NCI-H748 (cell line): Measurements from ENCODE around the gene TMEM229A.
A peak's percentile ranks its signal among the peaks of the same experiment; 100 is the strongest.
"Not testable (repeated sequence)": the region's sequence is repeated elsewhere in the genome, so short reads cannot be mapped to it uniquely, and the experiment has no call there.

ENCODE experiments used
- DNase-seq: peaks from one replicate; lab custom pipeline; 2025; ENCODE audit not compliant: unreplicated experiment; lab: John Stamatoyannopoulos, UW

The TMEM229A gene

DNA sequence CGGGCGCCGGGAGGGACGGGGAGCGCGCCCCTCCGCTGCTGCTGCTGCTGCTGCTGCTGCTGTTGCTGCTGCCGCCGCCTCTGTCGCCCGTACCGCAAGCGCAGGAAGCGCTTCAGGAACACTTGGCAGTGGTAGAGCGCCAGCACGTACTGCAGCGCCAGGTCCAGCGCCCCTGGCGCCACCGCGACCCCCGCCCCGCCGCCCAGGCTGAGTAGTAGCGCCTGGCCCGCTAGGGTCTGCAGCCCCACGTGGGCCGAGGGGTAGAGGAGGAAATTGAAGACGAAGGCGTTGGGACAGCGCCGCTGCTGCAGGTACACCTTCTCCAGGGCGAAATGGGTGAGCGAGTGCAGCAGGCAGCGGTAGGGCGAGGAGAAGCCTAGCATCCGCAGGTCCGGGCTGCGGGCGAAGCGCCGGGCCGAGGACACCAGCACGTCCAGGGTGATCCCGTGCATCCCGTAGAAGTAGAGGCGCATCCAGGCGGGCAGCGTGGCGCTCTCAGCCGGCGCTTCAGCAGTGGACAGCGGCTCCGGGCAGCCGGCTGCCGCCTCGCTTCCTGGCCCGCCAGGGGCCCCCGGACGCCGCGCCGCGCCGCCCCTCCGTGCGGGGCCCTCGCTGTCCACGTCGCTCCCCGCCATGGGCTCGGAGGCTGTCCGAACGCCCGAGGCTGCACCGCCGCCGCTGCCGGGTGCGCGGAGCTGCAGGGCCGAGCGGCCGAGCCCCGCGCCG, at the start of gene TMEM229A:
Gene TMEM229A (minus strand): TSS at position 699 of the 726 bp plus-strand sequence. CDS start 64 bp downstream, at position 635.
- DNase-seq, result peak; percentile 81

DNA sequence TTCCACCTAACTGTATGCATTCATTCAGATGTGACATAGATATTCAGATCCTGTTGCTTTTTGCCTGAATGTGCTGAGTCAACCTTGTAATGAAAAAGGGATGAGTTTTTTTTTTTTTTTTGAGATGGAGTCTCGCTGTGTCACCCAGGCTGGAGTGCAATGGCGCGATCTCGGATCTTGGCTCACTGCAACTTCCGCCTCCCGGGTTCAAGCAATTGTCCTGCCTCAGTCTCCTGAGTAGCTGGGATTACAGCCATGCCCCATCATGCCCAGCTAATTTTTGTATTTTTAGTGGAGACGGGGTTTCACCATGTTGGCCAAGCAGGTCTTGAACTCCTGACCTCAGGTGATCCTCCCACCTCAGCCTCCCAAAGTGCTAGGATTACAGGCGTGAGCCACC, 49.4 kb upstream of the TMEM229A start:
- DNase-seq, result not testable (repeated sequence)

DNA sequence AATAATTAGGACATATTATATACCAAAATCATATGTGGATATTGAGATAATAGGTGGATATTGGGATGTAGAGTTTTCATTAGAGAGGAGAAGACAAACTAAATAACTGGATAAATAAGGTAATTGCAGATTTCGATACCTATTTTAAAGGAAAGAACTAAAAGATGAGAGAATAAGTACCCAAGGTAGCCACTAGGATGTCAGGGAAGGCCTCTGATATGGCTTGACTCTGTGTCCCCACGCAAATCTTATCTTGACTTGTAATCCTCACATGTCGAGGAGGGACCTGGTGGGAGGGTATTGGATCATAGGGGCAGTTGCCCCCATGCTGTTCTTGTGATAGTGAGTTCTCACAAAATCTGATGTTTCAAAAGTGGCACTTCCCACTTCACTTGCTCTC, 44.7 kb upstream of the TMEM229A start:
- DNase-seq, result no peak

DNA sequence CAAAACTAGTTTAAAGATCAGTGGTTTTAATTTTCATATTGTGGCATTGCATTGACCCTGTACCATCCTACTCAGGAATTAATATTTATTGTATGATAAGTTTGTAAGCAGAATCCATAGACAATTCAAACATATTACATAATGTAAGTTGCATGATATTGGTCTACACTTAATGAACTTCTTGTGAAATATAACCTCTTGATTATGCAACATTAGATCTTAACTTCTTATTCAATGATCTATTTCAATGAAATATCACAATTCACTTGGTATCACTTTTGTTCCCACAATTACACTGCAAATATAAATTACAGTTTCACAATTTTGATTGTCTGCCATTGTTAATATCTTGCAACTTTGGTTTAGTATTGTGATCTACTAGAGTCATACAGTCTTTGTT, 44.0 kb upstream of the TMEM229A start:
- DNase-seq, result no peak

DNA sequence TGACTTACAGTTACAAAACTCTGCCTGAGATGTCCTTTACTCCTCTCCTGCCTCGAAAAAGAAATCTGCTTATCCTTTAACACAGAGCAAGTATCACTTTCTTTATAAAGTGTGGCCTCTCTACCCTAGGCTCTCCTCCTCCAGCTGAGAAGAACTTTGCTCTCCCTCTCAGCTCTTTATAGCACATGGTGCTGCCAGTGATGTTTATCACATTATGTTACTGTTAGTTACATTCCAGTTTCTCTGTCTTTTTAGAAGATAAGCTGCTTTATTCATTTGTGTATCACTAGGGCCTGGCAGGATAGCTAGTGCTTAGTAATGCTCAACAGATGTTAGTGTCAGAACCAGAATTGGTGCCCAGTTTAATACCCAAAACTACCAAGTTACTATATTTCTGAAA, 41.1 kb upstream of the TMEM229A start:
- no peak for DNase-seq

DNA sequence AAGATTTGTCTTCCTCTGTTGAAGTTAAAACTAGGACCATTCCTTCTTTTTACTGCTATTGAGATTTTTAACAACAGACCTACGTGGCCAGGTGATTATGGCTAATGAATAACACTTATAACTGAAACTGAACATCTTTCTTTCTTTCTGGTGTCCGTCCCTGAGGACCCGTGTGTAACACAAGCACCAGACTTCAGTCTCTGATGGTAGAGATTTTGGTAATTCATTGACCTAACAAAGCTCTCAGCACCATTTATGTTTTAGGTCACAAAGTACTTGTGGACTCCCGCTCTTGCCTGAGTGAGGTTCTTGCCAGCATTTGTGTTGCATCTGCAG, 40.4 kb upstream of the TMEM229A start:
- no peak for DNase-seq

DNA sequence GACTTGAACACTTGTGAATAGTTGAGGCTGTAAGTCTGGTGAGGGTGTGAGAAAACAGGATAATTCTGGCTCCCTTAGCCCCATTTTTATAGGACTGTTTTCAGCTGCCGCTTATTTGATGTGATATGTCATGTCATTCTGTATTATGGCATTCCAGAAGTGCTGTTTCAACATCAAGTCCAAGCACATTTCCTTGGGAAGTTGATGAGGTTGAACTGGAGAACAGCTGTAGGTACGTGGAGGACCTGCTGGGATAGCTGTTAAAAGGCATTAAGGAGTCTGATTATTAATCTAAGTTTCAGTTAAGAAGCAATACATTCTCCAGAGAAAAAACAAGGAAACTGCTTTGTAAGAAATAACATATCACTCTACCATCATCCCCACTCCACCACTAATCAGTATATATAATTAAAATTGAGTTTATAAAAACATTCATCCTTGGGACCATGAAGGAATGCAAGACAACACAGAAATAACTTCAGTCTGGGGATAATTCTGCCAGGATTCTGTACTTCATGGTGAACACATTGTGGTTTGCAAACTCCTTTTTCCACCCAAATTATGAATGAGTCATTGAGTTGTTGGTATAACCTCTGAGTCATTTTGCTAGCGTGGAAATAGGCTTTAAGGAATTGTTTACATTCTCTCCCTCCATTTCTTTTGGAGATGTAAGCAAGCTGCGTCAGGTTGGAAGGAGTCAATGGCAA, 39.9 kb upstream of the TMEM229A start:
- DNase-seq, result no peak

DNA sequence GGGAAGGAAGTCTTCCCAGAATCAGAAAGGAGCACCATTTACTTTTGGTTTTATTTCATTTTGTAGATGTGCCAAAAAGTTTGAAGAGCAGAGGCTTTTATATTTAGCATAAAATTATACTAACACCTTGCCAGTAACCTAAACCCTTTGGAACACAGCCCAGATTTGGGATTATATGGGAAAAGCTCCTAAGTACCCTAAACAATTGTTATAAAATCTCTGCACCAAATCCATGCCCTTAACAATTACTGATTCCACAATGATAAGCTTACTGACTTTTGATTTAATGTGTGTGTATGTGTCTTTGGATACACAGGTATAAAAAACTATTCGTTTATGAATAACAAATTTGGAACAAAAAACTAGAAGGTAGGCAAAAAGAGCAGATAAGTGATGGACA, 39.0 kb upstream of the TMEM229A start:
- peak; percentile 6 for DNase-seq

DNA sequence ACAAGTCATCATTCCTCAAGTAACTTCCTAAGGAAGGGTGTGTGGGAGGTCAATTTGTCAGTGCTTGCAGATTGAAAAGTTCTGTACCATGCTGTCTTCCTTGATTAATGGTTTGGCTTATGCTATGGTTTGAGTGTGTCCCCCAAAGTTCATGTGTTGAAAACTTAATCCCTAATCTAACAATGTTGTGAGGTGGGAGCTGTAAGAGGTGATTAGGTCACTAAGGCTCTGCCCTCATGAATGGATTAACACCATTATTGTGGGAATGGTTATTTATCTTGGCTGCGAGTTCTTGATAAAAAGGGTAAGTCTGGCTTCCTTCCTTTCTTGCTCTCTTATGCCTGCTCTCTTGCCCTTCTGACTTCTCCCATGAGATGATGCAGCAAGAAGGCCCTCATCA, 29.3 kb upstream of the TMEM229A start:
- DNase-seq, result no peak

DNA sequence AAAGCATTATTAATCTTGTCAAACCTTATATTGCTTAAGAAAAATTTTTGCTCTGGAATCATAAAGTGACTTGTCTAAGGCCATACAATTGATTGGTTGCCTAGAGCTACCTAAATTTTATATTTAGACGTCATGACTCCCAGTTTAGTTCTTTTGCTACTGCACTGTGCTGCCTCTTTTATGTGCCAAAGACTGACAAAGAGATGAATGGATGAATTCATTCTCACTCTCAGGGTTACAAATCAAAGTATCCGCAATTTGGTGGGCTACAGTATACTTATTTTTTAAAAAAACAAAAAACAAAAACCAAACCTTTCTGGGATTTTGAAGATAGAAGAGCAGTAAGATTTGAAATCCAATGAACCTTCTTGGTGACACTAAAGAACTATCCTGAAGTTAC, 27.7 kb upstream of the TMEM229A start:
- no peak for DNase-seq

DNA sequence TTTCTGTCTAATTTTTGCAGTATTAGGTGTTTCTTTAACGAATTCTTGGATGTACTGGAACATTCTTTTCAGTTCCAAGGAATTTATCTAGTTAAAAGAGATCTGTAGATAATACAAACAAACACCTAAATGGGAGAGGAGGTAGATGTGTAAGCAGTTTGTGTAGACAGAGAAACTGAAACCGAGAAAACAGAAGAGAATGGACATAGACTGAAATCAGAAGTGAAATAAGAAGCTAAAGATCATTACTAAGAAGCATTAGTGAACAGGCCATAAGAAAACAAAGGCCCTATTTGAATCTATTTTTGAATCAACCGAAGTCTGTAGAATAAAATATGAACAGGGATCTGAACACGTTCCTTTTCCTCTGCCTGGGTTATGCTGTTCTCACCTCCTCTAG, 26.5 kb upstream of the TMEM229A start:
- no peak for DNase-seq

DNA sequence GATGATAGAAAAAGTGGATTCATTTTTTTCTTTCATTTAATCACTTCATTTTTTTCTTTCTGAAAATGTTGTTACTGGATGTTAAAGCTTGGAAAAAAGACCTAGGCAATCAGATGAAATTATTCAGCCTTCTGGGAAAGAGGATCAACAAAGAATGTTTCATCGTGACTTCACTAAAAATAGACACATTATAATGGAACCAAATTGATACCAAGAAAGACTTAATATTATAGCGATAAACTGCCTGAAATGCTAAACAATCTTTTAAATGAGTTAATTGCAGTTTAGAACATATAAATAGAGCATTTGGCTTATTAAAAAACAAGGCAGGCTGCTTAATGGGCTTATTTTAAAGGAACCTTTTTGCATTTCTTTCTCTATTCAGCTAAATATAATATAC, 25.6 kb upstream of the TMEM229A start:
- DNase-seq, result no peak

DNA sequence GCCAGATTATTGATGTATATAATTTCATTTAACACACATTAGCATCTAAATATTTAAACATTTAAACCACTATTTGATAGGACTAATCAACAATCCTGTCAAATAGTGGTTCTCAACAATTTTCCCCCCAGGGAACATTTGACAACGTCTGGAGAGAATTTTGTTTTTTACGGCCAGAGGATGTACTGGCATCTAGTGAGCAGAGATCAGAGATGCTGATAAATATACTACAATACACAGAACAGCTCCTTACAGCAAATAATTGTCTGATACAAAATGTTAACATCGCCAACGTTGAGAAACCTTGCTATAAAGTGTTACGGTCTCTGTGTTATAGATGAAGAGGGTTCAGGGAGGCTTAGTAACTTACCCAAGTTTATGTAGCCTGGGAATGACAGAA, 25.0 kb upstream of the TMEM229A start:
- no peak for DNase-seq

DNA sequence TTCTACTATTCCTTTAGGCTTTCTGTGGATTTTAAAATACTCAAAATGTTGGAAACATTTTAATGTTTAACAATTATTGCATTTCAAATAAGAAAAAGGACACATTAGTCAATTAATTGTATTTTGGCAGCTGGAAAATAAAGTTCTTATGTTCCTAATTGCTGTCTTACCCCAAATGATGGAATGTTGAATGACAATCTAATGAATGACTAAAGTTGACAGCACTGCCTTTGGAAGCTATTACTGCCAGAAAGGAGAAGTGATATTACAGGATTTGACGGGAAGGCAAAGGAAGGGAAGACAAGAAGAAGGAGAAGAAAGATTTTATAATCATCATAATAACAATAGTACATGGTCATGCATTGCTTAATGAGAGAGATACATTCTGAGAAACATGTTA, 23.4 kb upstream of the TMEM229A start:
- no peak for DNase-seq

DNA sequence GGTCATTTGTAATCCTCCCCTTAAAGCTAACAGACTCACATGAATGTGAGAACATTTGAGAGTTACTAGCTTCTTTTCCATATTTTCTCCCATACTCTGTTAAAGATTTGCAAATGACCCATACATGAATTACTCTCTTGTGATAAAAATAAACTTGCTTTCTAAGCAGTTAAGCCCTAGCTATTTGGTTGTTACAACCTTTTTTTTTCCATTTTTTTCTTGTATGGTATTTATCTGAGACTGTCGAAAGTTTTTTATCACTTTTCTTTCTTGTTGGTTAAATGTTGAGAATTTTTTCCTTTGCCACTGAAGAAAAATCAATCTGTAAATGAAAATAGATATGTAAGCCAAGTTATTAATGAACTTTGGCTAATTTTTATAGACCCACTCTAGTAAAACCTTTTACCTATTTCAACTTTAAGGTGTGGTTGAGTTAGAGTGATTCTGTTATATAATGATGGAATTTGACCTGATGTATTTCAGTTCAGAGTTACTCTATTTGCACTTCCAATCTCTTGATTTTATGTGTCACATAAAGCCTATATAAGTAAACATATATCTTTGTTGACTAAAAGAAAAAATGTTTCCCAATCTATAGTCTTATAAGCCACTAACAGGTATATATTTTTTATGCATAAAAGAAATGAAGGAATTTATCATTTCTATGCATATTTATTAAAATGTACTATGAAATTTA, 19.0 kb upstream of the TMEM229A start:
- no peak for DNase-seq

DNA sequence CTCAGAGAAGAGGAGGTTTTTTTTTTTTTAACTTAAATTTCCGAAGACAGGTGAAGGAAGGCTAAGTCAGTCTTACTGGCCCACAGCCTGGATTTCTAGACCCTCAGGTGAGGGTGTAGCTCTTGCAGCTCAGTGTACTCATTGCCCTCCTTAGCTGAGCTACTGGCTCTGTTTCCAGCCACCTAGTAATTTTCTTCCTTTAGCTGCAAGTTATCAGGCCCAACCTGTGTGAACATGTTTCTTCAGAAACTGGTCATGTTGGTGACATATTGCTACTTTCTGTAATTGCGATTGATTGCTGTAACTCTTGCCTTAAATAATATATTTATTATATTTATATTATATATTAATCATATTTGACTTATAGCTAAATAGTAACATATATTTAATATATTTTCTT, 10.0 kb upstream of the TMEM229A start:
- DNase-seq, result no peak

DNA sequence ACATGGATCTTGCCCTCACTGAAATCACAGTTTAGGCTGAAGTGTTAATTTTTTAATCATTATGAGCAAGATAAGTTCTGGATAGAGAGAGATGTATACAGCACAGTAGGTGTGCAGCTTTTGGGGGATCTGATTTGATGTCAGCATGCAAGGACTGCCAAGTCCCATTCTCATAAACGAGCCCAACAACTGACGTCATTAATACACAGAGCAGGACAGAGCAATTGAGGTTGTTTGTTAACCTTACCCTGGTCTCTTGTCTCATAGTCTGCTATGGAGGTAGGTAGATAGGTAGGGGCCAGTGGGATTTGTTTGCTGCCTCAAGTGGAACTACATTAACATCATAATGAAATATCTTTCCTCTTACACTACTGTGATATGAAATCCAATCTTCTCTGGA, 8.6 kb upstream of the TMEM229A start:
- no peak for DNase-seq

DNA sequence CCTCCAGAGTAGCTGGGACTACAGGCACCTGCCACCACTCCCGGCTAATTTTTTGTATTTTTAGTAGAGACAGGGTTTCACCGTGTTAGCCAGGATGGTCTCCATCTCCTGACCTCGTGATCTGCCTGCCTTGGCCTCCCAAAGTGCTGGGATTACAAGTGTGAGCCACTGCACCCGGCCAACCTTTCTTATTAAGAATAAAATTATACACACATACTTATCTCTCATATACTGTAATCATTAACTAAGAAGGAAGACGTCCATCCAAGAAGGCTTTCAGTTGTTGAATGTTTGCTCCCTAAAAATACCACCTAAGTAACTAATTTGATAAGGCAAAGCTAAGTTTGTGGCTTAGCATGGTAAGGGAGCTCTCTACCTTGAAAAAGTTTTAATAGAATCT, 5.0 kb upstream of the TMEM229A start:
- DNase-seq, result not testable (repeated sequence)

DNA sequence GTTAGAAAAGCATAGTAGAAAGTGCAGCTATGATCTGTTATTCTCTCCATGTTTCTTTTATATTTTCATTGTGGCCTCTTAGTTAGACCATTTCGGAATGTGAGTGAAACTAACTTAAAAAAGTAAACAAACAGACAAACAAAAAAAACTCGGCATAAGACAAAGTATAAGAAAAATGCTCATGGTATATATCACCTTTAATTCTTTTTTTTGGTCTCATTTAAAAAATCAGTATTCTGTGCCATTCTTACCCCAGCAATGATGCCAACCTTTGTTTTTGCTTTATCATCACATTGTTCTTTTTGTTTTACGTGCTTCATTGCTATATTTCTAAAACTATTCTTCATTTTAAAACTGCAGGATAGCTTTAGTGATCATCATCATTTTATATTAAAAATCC, 2.8 kb upstream of the TMEM229A start:
- no peak for DNase-seq

DNA sequence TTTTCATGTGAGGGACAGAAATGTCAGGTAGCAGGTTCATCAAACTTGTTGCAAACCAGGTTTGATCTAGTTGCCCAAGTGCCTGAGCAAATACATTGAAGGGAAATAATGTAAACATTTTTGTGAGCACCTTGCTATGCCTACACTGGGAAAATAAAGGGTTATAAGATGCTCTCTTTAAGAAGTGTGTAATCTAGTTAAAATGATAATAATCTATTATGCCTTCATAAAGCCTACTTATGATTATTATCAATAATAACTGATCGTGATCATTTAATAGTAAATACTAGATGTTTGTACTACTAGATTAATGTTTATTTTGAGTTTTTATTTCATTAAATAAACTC, 1.9 kb upstream of the TMEM229A start:
- DNase-seq, result no peak

DNA sequence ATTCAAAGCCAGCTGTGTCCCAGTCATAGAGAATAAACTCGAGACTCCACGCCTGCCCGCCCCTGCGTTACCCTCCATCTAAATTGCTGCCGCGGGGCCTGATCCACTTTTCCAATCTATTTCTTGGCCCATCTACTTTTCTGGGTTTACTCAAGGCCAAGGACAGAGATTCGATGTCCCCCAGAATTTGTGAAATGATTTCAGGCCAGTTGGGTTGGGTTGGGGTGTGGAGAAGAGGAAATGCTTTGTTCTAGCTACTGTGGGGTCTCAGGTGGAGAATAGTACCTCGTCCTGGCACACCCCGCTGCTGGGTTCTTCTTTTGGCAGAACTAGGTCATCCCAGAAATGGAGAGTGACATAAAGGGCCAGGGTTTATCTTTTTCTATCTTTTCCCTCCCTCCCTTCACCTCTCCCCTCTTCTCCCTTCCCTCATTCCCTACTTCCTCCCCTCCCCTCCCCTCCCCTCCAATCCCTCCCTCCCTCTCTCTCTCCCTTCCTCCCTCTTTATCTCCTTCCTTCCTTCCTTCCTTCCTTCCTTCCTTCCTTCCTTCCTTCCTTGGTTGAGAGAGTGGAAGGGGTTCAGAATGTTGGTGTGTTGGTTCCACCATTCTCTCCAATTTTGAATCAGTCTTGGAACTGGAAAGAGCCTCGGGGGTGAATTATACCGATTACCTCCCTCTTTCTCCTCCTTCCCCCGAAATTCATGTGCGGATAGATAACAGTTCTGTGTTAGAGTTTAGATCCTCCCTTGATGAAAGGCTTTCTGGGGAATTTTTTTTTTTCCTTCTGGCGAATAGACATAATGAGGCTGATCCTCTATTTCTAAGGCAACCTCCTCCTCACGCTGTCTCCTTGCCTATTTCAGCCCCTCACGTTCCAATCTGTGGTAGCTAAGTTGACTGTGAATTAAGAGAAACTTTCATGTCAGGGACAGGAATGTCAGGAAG, 1.2 kb upstream of the TMEM229A start:
- DNase-seq, result no peak
